GM12872 (cell line): ENCODE measurements around the gene TNIK.

Experiments used
- CTCF ChIP-seq: IDR thresholded peaks from 3 replicates; pipeline ENCODE4 v1.5.1; 2011; ENCODE audit warnings: low read depth, mild to moderate bottlenecking, low read length, moderate library complexity; ENCODE audit not compliant: insufficient read depth

TNIK gene

GRCh38 chr3:171230865-171231264, 229.3 kb downstream of the TNIK start:
- no peak for TF ChIP-seq CTCF

GRCh38 chr3:171229173-171229572, 231.0 kb downstream of the TNIK start:
- no peak for TF ChIP-seq CTCF

GRCh38 chr3:171228240-171228639, 232.0 kb downstream of the TNIK start:
- no peak for TF ChIP-seq CTCF

- TF ChIP-seq CTCF, result no peak
Measured at GRCh38 chr3:171227828-171228227, 232.4 kb downstream of the TNIK start.

GRCh38 chr3:171227359-171227758, 232.8 kb downstream of the TNIK start:
- TF ChIP-seq CTCF, result no peak

GRCh38 chr3:171226794-171227193, 233.4 kb downstream of the TNIK start:
- no peak for TF ChIP-seq CTCF

- TF ChIP-seq CTCF, result no peak
Measured at GRCh38 chr3:171225708-171226107, 234.5 kb downstream of the TNIK start.

GRCh38 chr3:171225165-171225564, 235.0 kb downstream of the TNIK start:
- TF ChIP-seq CTCF, result no peak
